ENCODE data around the gene ACTN4.

DNA sequence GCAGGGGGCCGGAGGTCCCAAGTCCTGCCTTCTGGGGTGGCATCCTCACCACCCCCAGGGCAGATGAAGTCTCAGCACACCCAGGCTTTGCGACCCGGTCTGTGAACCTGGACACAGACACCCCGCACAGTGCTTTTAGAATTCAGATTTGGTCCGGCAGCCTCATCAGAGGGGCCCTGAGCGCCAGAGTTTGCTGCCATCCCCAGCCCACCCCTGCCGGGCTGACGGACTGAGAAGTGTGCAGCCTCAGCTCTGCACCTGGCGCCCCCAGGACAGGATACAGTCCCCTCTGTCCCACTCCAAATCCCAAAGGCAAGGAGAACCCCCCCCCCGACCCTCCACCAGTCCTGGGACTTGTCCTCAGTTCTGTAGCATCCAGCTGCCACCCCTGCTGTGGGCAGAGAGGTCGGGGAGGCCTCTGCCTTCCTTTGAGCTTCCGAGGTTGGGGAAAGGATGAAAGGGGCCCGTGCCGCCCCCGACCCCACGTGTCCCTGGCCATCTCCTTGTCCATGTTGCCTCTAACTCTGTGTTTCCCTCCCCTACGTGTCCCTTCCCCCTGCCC, 79.9 kb downstream of the ACTN4 start:
- TF ChIP-seq, protein P1, sequence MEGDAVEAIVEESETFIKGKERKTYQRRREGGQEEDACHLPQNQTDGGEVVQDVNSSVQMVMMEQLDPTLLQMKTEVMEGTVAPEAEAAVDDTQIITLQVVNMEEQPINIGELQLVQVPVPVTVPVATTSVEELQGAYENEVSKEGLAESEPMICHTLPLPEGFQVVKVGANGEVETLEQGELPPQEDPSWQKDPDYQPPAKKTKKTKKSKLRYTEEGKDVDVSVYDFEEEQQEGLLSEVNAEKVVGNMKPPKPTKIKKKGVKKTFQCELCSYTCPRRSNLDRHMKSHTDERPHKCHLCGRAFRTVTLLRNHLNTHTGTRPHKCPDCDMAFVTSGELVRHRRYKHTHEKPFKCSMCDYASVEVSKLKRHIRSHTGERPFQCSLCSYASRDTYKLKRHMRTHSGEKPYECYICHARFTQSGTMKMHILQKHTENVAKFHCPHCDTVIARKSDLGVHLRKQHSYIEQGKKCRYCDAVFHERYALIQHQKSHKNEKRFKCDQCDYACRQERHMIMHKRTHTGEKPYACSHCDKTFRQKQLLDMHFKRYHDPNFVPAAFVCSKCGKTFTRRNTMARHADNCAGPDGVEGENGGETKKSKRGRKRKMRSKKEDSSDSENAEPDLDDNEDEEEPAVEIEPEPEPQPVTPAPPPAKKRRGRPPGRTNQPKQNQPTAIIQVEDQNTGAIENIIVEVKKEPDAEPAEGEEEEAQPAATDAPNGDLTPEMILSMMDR (IDR thresholded peaks at IDR 0.05; ENCODE audit: poor library complexity), result no peak
- no peak for TF ChIP-seq EZH2 (IDR thresholded peaks at IDR 0.05; ENCODE audit: borderline replicate concordance)
- TF ChIP-seq EZH2phosphoT487 (IDR thresholded peaks at IDR 0.05; ENCODE audit: low read depth, severe bottlenecking, unreplicated experiment), result no peak

Data from hepatocyte (in vitro differentiated cells).